Mucosa of descending colon (tissue), 3 donors: ENCODE measurements around the gene MOB1B. TPM values are rescaled to one million over a fixed set of nuclear protein-coding genes. Genes with fewer than 3 reads are reported as not detected.

Source experiments
- ATAC-seq: fragments of 200-7000 bp; cut with Tn5 transposase; one replicate; pipeline ENCODE4 v1.9.1; 2020; ENCODE audit warnings: mild to moderate bottlenecking, moderate library complexity
- DNase-seq, 3 donors: peaks; one replicate each; pipeline ENCODE4 v3.0.0-alpha.2; 2020
- H3K36me3 ChIP-seq: fragments of 200-600 bp; one replicate; pipeline ENCODE4 v1.8.0; 2021; ENCODE audit warnings: low read depth, mild to moderate bottlenecking
- H3K4me1 ChIP-seq: fragments of 200-600 bp; one replicate; pipeline ENCODE4 v1.8.0; 2021; ENCODE audit warnings: low read depth, mild to moderate bottlenecking
- H3K4me3 ChIP-seq: fragments of 200-600 bp; one replicate; pipeline ENCODE4 v1.8.0; 2021; ENCODE audit warnings: mild to moderate bottlenecking
- H3K9me3 ChIP-seq: fragments of 200-600 bp; one replicate; pipeline ENCODE4 v1.8.0; 2021; ENCODE audit warnings: mild to moderate bottlenecking
- intact Hi-C, 2 donors: fragments of 100-400 bp; cut with DNase I in 1 of 2; cut with micrococcal nuclease in 1 of 2; formaldehyde crosslinking; loops; one replicate each; pipeline versions ENCODE4 v1.11.0 to v1.11.1; 2022; cut with DNase I, micrococcal nuclease
- total RNA-seq, 3 donors: library from RNA; stranded (reverse); fragmentation: NEBNext Ultra II Directional in 2 of 3; extraction: Animal tissue kit (Norgen Biotek cat#: 25700) in 2 of 3; gene quantifications; one replicate each; pipeline versions ENCODE4 v1.2.1 to v1.2.4, GENCODE V29; 2021 to 2023
- TF ChIP-seq, protein P1 (sequence below): fragments of 200-600 bp; IDR thresholded peaks from one replicate; pipeline ENCODE4 v1.8.0; 2022; ENCODE audit warnings: antibody characterized with exemption, mild to moderate bottlenecking
- donor health status: DM: no; HTN: no; CAD: no; lungs with moderate emphysema.
- donor health status: DM: no; HTN: no; CAD: no.
- donor health status: DM: no; HTN: yes; CAD: no.

The MOB1B gene
- total RNA-seq, 3 donors from 2014 or later: 12.2 to 22.3 (median 12.8) TPM

DNA sequence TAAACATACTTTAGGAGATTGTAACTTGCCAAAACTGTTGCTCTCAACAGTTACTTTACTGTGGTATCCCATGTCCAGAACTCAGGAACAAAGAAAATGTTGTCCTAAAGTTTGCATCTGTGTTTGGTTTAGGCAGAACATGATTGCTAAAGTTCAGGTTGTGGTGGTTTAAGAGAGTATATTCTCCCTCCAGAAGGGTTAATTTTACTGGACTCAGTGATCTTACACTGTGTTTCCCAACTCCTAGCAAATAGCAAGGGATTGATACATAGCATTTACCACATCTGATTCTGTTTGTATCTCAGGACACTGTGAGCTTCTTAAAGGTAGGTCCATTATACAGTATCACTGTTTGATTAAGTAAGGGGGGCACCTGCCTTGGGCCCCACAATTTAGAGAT lies 78.0 kb downstream of the MOB1B start:
- DNase-seq (no peak), ATAC-seq (no peak)
- H3K9me3 ChIP-seq: no peaks in the 10 kb centered on the region
- no peaks in the 10 kb centered on the region for H3K4me1 ChIP-seq
- H3K4me3 ChIP-seq: no peak overlapping the region
- intact Hi-C loops: no loop called here
- H3K36me3 ChIP-seq: no peaks in the 10 kb centered on the region
- TF ChIP-seq, protein P1, sequence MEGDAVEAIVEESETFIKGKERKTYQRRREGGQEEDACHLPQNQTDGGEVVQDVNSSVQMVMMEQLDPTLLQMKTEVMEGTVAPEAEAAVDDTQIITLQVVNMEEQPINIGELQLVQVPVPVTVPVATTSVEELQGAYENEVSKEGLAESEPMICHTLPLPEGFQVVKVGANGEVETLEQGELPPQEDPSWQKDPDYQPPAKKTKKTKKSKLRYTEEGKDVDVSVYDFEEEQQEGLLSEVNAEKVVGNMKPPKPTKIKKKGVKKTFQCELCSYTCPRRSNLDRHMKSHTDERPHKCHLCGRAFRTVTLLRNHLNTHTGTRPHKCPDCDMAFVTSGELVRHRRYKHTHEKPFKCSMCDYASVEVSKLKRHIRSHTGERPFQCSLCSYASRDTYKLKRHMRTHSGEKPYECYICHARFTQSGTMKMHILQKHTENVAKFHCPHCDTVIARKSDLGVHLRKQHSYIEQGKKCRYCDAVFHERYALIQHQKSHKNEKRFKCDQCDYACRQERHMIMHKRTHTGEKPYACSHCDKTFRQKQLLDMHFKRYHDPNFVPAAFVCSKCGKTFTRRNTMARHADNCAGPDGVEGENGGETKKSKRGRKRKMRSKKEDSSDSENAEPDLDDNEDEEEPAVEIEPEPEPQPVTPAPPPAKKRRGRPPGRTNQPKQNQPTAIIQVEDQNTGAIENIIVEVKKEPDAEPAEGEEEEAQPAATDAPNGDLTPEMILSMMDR: no peak

DNA sequence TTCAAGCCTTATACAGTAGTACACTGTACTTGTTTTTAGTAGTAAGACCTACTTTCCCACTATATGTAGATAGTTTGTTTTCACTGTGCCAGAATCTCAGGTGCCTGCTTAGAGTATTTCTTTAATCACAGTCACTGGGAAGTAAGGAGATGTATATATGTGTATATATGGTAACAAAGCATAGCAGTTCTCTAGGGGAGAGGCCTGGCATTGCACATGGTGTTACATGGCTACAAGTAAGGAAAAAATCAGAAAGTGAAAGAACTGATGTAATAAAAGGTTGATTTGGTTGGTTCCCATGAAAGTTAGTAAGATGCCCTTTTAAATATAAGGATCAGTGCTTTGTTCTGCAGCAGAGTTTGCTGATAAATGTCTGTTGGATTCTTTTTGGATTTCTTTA lies 81.9 kb downstream of the MOB1B start:
- TF ChIP-seq, protein P1: no peak

DNA sequence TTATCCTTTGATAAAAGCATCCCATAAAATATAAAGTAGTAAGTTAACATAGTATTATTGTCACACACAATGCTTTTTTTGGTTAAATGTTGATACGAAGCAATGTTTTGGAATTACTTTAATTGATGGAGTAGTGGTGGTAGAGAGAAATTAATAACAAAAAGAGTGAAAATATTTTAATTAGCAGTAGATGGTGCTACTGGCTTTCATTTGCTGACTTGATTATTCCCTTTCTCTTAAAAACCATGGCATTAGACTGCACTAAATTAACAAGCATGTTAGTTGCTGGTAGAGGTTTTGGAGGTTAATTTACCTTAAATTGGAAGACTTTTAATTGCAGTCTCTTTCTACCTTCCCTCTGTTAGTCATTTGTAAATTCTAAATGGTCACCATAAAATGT lies 82.4 kb downstream of the MOB1B start:
- Histone ChIP-seq H3K9me3 (no peaks in the 10 kb centered on the region), H3K4me3 (no peak overlapping the region), H3K36me3 (no peaks in the 10 kb centered on the region), H3K4me1 (no peaks in the 10 kb centered on the region)
- no peak for ATAC-seq
- intact Hi-C loops: no loop called here
- no peak for DNase-seq
- TF ChIP-seq, protein P1: no peak

More for the DNA sequence above, 81.9 kb downstream of the MOB1B start:
- DNase-seq: no peak
- Histone ChIP-seq H3K9me3 (no peaks in the 10 kb centered on the region), H3K36me3 (no peaks in the 10 kb centered on the region), H3K4me3 (no peak overlapping the region), H3K4me1 (no peaks in the 10 kb centered on the region)
- ATAC-seq: no peak
- intact Hi-C loops: no loop called here

DNA sequence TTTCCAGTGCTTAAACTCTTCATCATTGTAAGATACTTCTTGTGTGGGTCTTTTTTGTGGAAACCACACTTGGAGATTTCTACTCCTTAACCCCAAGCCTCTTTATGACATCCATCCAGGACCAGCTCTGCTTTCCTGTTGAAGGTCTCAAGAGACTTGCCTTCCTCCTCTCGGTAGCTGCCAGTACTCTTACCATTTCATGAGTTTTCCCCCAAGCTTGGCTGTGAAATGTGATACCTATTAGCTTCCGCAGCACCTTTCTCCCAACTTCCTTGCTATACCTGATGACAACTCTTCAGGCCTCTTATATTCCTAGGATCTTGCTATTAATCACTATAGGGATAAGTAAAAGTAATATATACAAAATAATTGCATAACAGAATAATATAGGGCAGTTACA lies 89.4 kb downstream of the MOB1B start:
- intact Hi-C loops: loop anchor here in 1 of 2 donors (10.0 kb wide), 1 partner anchor 167 kb away; no protein-coding TSS in a partner anchor

DNA sequence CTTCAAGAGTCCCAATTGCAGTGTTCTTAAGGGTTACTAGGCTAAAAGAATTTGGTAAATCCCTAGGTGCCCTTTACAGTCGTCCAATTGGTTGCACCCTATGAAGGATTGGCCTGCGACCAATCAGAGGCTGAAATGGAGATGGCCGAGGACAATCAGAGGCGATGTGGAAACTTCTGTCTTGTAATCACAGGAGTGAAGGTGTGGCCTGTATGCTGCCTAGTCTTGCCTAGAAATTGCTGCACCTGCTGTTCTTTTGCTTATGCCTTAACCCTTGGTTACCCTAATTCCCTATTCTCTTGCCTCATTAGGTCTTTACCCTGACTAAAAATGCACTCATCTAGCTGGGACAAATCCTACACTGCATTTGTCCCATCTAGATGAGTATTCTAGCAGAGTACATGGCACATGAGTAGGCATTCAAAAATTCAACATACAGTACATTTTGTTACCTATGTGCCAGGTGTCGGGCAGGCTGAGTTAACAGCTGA lies 90.3 kb downstream of the MOB1B start:
- intact Hi-C loops: loop anchor here in 1 of 2 donors (10.0 kb wide), 1 partner anchor 168 kb away; no protein-coding TSS in a partner anchor
- Histone ChIP-seq H3K9me3 (no peaks in the 10 kb centered on the region), H3K4me1 (peaks cover 12% of the 10 kb centered on the region), H3K4me3 (no peak overlapping the region), H3K36me3 (no peaks in the 10 kb centered on the region)
- DNase-seq (peak in 1 of 3 donors; percentile 51), ATAC-seq (peak; percentile 49)
- TF ChIP-seq, protein P1: no peak

More for the DNA sequence above, 89.4 kb downstream of the MOB1B start:
- TF ChIP-seq, protein P1: no peak
- no peaks in the 10 kb centered on the region for H3K9me3 ChIP-seq
- H3K4me3 ChIP-seq: no peak overlapping the region
- DNase-seq (no peak), ATAC-seq (no peak)
- H3K4me1 ChIP-seq: peaks cover 7% of the 10 kb centered on the region
- no peaks in the 10 kb centered on the region for H3K36me3 ChIP-seq
